HG03095 (cell line): ENCODE measurements around the gene FAM83G.

ENCODE experiments used
- ATAC-seq: cut with Tn5 transposase; IDR thresholded peaks from one replicate; pipeline ENCODE4 v1.9.1; 2021; ENCODE audit warnings: moderate library complexity; ENCODE audit not compliant: unreplicated experiment

FAM83G gene

GRCh38 chr17:18970582-18971480 is 33.7 kb downstream of the FAM83G start:
- no peak for ATAC-seq

GRCh38 chr17:18968945-18969887 is 35.3 kb downstream of the FAM83G start:
- no peak for ATAC-seq

GRCh38 chr17:18968345-18968744 is 36.2 kb downstream of the FAM83G start:
- ATAC-seq: no peak

DNA sequence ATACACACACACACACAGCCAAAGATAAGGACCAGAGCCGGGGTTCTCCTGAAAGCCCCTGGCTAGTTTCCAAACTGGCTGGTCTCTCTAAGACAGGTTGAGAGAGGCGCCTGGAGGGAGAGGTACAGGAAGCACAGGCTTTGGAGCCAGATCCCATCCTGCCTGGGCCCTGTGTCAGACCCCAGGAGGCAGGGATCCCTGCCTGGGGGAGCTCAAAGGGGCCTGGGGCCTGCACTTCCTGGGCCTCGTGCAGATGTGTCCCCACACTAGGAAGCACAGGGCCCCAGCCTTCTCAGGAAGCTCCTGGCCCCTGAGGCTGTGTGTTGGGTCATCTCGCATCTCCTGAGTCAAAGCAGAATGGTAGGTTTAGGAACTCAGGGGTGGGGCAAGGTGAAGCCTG is 36.6 kb downstream of the FAM83G start:
- no peak for ATAC-seq

DNA sequence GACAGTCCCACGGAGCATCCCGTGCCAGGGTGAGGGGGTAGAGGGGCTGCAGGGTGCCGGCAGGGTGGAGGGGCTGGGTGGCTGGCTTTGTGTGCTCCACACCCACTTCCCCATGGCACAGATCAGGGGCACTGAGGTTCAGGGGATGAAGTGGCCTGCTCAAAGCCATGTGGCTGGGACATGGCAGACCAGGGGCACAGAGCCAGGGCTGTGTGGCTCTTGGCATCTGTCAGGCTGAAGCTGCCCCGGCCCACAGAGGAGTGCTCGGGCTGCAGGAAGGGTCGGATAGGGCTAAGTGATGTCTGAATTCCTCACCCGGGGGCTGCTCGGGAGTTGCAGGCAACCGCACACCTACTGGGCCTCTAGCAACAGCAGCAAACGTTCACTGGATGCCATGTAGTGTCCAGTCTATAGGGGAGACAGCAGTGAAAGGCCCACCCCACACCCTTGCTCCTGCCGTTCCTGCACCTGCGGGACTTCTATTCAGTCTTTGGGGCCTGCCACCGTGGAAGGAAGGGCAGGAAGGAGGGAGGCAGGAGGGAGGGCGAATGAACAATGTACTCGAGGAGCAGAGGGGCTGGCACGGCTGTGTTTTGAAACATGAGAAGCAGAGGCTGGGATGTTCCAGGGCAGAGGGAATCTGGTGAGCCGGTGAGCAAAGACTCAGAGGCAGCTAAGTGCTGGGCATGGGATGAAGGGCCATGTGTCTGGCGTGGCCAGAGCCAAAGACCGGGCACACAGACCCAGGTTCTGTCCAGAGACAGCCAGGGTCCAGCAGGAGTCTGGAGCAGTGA is 37.5 kb downstream of the FAM83G start:
- no peak for ATAC-seq

DNA sequence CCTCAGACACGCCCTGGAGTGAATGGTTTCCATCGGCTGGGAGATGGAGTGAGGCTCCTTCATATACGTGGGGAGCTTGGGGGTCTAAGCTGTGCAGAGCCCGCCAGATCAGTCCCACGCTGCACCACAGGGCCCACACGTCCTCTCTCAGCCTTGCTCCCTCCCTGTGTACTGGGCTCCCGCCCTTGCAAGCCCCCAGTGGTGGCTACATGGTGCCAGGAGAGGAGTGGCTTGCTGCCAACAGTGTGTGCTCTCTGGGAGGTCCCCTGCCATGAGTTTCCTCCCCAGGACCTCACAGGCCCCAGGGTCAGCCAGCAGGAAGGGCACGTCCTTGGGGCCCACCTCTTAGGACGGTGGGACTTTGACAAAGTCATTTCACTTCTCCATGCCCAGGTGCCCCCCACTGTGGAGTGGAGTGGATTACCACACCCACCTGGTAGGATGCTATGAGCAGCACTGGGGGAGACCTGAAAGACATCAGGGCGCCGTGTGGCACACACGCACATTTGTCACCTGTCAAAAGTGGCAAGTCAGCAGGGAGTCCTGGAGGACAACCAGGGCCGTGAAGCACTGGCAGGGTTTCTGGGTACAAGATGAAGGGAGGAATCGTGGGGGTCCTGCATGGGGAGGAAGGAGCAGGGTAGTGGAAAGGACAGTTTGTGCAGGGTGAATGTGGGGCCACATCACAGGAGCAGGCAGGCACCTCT is 38.9 kb downstream of the FAM83G start:
- no peak for ATAC-seq

DNA sequence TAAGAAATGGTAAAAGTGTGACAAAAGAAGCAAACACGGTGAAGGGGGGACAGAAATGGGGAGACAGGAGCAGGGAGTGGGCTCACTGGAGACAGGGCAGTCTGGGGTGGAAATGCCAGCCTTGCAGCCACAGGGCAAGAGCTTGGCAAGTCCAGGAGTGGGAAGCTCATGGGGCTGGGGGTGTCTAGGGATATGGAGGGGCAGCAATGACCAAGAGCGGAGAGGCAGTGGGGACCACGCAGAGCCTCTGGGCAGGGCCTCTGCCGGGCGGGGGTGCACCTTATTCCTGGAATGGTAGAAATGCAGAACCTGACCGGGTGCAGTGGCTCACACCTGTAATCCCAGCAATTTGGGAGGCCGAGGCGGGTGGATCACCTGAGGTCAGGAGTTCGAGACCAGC is 40.0 kb downstream of the FAM83G start:
- no peak for ATAC-seq

- ATAC-seq: no peak
These were observed 40.6 kb downstream of the FAM83G start for GRCh38 chr17:18964018-18964351.

GRCh38 chr17:18963126-18964017 is 41.2 kb downstream of the FAM83G start:
- ATAC-seq: no peak

DNA sequence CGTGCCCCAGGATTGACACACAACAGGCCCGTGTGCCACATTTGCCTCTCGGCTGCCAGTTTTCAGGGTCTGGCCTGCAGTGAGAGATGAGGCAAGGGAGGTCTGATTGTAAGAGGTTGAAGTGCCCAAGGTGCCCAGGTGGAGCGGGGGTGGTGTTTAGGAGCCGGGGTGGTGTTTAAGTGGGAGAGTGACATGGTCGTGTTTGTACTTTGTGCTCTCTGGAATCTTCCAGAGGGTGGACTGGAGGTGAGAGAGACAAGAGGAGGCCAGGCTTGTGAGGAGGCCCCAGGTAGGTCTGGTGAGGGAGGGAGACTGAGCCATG is 42.1 kb downstream of the FAM83G start:
- ATAC-seq: no peak

DNA sequence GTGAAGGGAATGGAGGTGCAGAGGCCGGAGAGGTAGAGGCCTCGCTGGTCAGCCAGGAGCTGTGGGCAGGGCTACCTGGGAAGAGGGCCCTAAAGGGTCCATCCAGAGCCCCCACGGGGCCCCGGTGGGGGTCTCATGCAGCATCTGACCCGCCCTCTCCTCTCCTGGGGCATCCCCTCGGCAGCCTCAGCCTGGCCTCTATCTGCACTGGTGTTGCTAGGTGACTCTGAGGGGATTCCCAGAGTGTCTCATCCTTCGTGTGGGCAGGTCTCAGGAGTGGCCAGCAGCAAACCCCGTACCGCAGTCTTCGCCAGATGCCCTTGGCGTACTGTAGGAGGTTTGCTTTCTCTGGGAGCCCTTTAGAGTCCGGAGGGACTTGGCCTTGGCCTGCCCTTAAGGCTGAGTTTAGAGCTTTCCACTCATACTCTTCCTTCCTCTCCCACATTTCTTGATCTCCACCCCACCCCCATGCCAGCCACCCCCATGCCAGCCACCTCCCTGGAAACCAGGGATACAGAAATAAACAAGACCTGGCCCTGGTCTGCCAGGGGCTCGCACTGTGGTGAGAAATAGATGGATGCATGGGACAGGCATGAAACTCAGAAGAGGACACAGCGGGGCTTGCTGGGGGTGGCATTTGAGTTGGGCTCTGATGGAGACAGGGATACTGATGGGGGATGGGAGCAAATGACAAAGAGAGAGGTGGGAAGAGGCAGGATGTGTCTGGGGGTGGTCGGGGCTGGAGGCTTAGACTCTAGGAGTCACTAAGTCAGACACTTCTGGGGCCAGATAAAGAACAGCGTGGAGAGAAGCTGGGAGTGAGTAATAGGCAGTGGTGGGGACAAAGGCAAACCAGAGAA is 42.7 kb downstream of the FAM83G start:
- no peak for ATAC-seq

DNA sequence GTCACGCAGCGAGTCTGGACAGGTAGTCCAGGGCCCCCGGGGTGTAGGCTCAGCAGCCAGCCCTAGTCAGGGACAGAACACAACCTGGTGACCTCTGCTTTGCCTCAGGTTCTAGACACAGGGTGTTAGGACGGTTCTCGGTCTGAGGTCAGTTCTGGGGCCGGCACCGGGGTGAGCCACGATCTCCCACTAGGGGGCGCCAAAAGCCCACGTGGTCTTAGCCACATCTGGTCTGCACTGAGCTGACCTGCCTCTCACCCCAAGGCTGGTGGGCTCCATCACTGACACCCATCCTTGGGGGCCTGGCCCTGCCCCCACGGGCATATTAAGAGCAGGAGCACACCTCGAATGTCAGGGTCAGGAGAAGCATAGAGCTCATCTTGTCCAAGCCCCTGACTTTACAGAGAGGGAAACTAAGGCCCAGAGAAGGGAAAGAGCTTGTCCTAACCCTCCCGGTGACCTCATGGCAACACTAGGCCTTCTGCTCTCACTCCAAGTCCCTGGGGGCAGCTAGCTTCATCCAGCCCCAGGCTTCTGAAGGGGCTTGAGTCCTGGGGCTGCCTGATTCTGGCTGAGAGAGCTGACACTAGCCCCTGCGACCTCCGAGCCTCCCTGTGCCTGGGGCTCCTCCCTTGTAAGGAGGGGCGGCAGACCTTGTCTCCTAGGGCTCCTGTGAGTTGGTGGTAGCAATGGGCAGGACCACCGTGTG is 43.6 kb downstream of the FAM83G start:
- no peak for ATAC-seq

GRCh38 chr17:18960241-18960665 is 44.3 kb downstream of the FAM83G start:
- no peak for ATAC-seq

DNA sequence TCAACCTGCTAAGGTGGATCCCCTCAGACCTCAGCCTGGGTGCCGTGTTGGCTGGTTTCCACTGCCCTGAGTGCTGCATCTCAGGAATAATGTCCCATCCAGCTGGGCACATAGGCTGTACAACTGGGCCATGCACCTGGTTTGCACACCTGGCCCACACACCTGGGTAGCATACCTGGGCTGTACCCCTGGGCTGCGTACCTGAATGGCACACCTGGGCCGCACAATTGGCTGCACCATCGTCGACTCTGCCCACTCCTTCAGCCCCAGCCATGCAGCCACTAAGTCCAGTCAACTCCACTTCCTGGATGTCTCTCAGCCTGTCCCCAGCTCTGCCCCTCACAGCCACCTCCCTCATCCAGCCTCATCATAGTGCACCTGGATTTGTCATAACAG is 44.7 kb downstream of the FAM83G start:
- no peak for ATAC-seq

DNA sequence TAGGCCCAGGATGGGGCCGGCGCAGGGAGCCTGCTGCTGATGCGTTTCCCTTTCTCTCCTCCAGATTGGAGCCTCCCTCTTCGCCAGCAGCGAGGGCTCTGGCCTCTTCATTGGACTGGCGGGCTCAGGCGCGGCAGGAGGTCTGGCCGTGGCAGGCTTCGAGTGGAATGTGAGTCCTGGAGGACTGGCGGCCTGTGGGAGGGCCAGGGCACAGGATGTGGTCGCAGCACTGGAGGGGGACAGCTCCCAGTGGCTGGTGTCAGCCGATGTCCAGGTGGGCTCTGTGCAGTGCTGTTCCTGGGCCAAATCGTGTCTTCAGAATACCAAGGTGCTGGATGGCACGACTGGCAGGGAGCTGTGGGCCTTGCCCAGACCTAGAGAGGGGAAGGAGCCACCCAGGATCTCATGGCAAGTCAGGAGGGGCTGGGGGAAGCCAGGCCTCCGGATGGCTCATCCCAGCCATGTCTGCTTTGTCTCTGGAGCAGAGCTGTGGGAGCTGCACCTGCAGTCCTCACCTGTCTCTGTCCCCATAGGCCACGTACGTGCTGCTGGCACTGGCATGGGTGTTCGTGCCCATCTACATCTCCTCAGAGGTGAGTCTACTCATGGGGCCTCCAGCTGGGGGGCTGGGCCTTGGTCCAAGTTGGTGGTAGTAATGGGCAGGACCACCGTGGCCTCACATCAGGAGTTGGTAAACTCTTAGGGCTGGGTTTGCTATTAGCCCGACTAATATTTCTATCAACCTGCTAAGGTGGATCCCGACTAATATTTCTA is 45.3 kb downstream of the FAM83G start:
- ATAC-seq: no peak

DNA sequence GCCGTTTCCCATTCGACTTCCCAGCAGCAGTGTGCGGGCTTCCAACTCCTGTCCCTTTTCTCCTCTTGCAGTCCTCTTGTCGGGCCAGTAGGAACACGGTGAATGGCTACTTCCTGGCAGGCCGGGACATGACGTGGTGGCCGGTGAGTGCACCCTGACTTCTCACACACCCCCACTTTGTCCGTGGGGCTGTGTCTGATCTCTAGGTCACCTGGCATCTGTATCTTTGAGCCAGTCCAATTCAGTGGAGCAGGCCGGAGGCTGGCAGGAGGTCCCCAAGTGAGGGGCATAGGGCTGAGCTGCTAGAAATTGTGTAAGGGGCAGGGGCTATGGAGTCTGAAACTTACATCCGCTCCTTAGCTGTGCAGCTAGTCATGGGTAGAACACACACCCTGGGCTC is 46.0 kb downstream of the FAM83G start:
- ATAC-seq: no peak

GRCh38 chr17:18957831-18958230 is 46.7 kb downstream of the FAM83G start:
- no peak for ATAC-seq
